B cell (primary cell): ENCODE data around the gene PPIP5K1. TPM values are rescaled to one million over a fixed set of nuclear protein-coding genes. Genes with fewer than 3 reads are reported as not detected.

Source experiments
- ATAC-seq: fragments of 200-7000 bp; cut with Tn5 transposase; one replicate; pipeline ENCODE4 v1.10.0; 2021; ENCODE audit warnings: low read depth, mild to moderate bottlenecking, moderate number of reproducible peaks, moderate library complexity
- CTCF ChIA-PET: fragments of 350-600 bp; sonication (Branson Sonifier 250); formaldehyde crosslinking; loops from one replicate; lab custom pipeline; 2021; ENCODE audit warnings: antibody characterized with exemption, inconsistent platforms; lab: Charles Lee
- POLR2A ChIA-PET: fragments of 350-600 bp; sonication (Branson Sonifier 250); formaldehyde crosslinking; loops from one replicate; lab custom pipeline; 2021; ENCODE audit warnings: antibody characterized with exemption; lab: Charles Lee
- DNase-seq: peaks from one replicate; pipeline ENCODE4 v3.0.0; 2013
- H2AFZ ChIP-seq: 2 replicates; pipeline ENCODE4 v1.6.1; 2012; ENCODE audit warnings: mild to moderate bottlenecking, low read depth, low read length; ENCODE audit not compliant: insufficient read depth, poor library complexity, severe bottlenecking
- H3K27ac ChIP-seq, 2 donors: 1 replicate in 1 of 2; 2 replicates in 1 of 2; pipeline ENCODE4 v1.5.1; 2012 to 2013; ENCODE audit warnings: low read length in 2 of 2, mild to moderate bottlenecking in 2 of 2, moderate library complexity in 1 of 2
- H3K27me3 ChIP-seq, 4 experiments: fragments of 200-600 bp in 1 of 4; sonication (generic) in 1 of 4; replicated peaks in 1 of 4; 1 replicate in 2 of 4; 2 replicates in 2 of 4; pipeline versions ENCODE4 v1.6.1 to v1.7.0; 2013 to 2016; ENCODE audit warnings: low read length in 3 of 4, mild to moderate bottlenecking in 2 of 4, mixed read lengths in 1 of 4, moderate library complexity in 1 of 4; ENCODE audit not compliant: insufficient read depth in 4 of 4, control insufficient read depth in 3 of 4; ENCODE audit errors: control extremely low read depth in 1 of 4
- H3K36me3 ChIP-seq, 2 experiments: replicated peaks in 1 of 2; 1 replicate in 1 of 2; 2 replicates in 1 of 2; pipeline versions ENCODE4 v1.6.1 to v1.7.1; 2013; ENCODE audit warnings: low read length in 1 of 2; ENCODE audit not compliant: insufficient read depth in 2 of 2, control insufficient read depth in 1 of 2; ENCODE audit errors: control extremely low read depth in 1 of 2, extremely low read depth in 1 of 2
- H3K4me1 ChIP-seq, 2 donors: fragments of 200-600 bp in 1 of 2; sonication (generic) in 1 of 2; 1 replicate in 1 of 2; 2 replicates in 1 of 2; pipeline versions ENCODE4 v1.5.1 to v1.6.1; 2013 to 2017; ENCODE audit warnings: low read length in 2 of 2; ENCODE audit not compliant: control insufficient read depth in 2 of 2, insufficient read depth in 2 of 2
- H3K4me2 ChIP-seq: replicated peaks from 2 replicates; pipeline ENCODE3; 2012; ENCODE audit warnings: mild to moderate bottlenecking, low read depth, low read length; ENCODE audit not compliant: poor library complexity, severe bottlenecking
- H3K4me3 ChIP-seq, 5 experiments: fragments of 200-600 bp in 1 of 5; sonication (generic) in 1 of 5; 1 replicate in 3 of 5; 2 replicates in 2 of 5; pipeline versions ENCODE4 v1.5.1 to v1.7.0; 2011 to 2016; ENCODE audit warnings: low read length in 4 of 5, mild to moderate bottlenecking in 4 of 5, low read depth in 2 of 5, control low read depth in 1 of 5, moderate library complexity in 1 of 5; ENCODE audit not compliant: insufficient read depth in 1 of 5; ENCODE audit errors: control extremely low read depth in 1 of 5, extremely low read depth in 1 of 5
- H3K79me2 ChIP-seq: fragments of 200-600 bp; sonication (generic); one replicate; pipeline ENCODE4 v1.6.0; 2016; ENCODE audit warnings: low read length; ENCODE audit not compliant: control insufficient read depth, insufficient read depth
- H3K9ac ChIP-seq: fragments of 200-600 bp; sonication (generic); 2 replicates; pipeline ENCODE4 v1.6.1; 2017; ENCODE audit warnings: mild to moderate bottlenecking, low read length, moderate library complexity
- H3K9me3 ChIP-seq, 3 donors: one replicate each; pipeline versions ENCODE4 v1.6.1 to v1.7.1; 2013; ENCODE audit warnings: low read length in 2 of 3; ENCODE audit not compliant: control insufficient read depth in 2 of 3, insufficient read depth in 1 of 3; ENCODE audit errors: control extremely low read depth in 1 of 3
- H4K20me1 ChIP-seq: 2 replicates; pipeline ENCODE4 v1.6.0; 2012; ENCODE audit warnings: mild to moderate bottlenecking, low read length; ENCODE audit not compliant: insufficient read depth, control insufficient read depth, poor library complexity, severe bottlenecking
- H3K27ac Mint-ChIP-seq: one replicate; pipeline ENCODE4 v1.8.0; 2021; ENCODE audit warnings: mixed read lengths
- H3K27me3 Mint-ChIP-seq: one replicate; pipeline ENCODE4 v1.8.0; 2021; ENCODE audit warnings: mixed read lengths
- H3K4me1 Mint-ChIP-seq: one replicate; pipeline ENCODE4 v1.8.0; 2021; ENCODE audit warnings: mixed read lengths
- H3K4me3 Mint-ChIP-seq: one replicate; pipeline ENCODE4 v1.8.0; 2021; ENCODE audit warnings: mixed read lengths
- H3K9me3 Mint-ChIP-seq: one replicate; pipeline ENCODE4 v1.8.0; 2022; ENCODE audit warnings: mixed read lengths; ENCODE audit not compliant: insufficient read depth
- CTCF ChIP-seq: fragments of 200-600 bp; IDR thresholded peaks from one replicate; pipeline ENCODE4 v1.8.0; 2022; ENCODE audit warnings: antibody characterized with exemption, mild to moderate bottlenecking
- EZH2 ChIP-seq: IDR thresholded peaks from 2 replicates; pipeline ENCODE4 v1.6.1; 2012; ENCODE audit warnings: borderline replicate concordance, low read depth, mild to moderate bottlenecking, moderate library complexity, low read length; ENCODE audit not compliant: insufficient read depth, poor library complexity, severe bottlenecking
- WGBS: methylation state at CpG from one replicate; pipeline ENCODE4 v1.1.5; 2013; ENCODE audit warnings: missing lambda C conversion rate; ENCODE audit not compliant: insufficient coverage; 5-methylcytosine and 5-hydroxymethylcytosine counted together
- intact Hi-C: fragments of 100-400 bp; cut with micrococcal nuclease; formaldehyde crosslinking; loops from one replicate; pipeline ENCODE4 v1.10.0; 2022
- polyA plus RNA-seq: library from polyadenylated mRNA; depleted of rRNA; stranded (reverse); fragments of >200 nt; gene quantifications from 2 replicates; pipeline ENCODE4 v1.2.3, GENCODE V29; 2012
- total RNA-seq, 2 donors: library from RNA; stranded (reverse); fragments of 120-200 nt in 1 of 2; gene quantifications; 1 replicate in 1 of 2; 2 replicates in 1 of 2; pipeline versions ENCODE4 v1.2.3 to v1.2.4, GENCODE V29; 2013 to 2022

The PPIP5K1 gene
- total and polyA plus RNA-seq, 2 donors (not counting 1 experiment from before 2014, with no cell fraction given), result 40.6 to 88.9 TPM

DNA sequence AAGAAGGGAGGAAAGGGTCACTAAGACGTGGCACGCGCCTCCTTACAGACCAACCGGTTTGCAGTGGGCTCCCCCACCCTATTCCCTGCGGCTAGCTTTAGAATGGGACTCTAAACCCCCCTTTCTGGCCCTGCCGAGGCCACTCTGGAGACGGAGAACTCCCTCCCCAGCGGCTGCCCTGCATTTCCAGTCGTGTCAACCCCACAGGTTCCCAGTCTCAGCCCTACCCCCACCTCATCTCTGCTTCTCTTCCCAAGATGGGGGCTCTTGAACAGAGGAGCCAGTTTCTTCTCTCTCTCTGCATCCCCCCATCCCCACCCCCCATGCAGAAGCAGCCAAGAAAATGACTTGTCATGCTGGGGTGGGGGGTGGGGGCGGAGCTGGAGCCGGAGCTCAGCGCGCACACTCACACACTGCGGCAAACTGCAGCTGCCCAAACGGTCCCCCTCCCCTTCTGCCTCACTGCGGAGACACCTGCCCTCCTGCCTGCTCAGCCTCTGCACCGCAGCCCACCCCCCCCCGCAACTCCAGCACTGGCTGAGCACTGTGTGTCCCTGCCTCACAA is 71.7 kb downstream of the PPIP5K1 start:
- Histone ChIP-seq H3K27ac (no peak overlapping the region), H3K4me2 (peak overlapping the region; percentile 68), H3K4me3 (peak overlapping the region in 1 of 5 experiments; percentile 43), H2AFZ (peak overlapping the region; percentile 64), H3K27me3 (peaks cover 0 to 45% (median 23%) of the 10 kb centered on the region in 4 experiments), H3K36me3 (no peaks in the 10 kb centered on the region), H3K9me3 (peaks cover 0 to 4% (median 0%) of the 10 kb centered on the region in 3 donors), H3K4me1 (peaks cover 21% of the 10 kb centered on the region in 2 donors), H4K20me1 (no peaks in the 10 kb centered on the region), H3K79me2 (no peaks in the 10 kb centered on the region), H3K9ac (peak overlapping the region; percentile 33)
- Mint-ChIP-seq H3K9me3 (no peaks in the 10 kb centered on the region), H3K27me3 (peaks cover 48% of the 10 kb centered on the region), H3K4me1 (peaks cover 22% of the 10 kb centered on the region), H3K4me3 (peak overlapping the region; percentile 70), H3K27ac (no peak overlapping the region)
- peak; percentile 49 for DNase-seq
- POLR2A ChIA-PET, result no interaction called here
- WGBS, result 7% methylated on average over 12 of the region's 18 CpGs
- CTCF ChIA-PET, result interaction anchor here (1.1 kb wide), 1 partner anchor 26 kb away, joined by 3 read pairs; no protein-coding TSS in a partner anchor
- TF ChIP-seq EZH2 (no peak), CTCF (no peak)
- ATAC-seq, result peak; percentile 68
- intact Hi-C loops, result loop anchor here (10.0 kb wide), 1 partner anchor 333 kb away; the partner anchor contains the start of gene CCNDBP1
